RWPE1 (cell line): Measurements from ENCODE around the gene ALK.

ENCODE experiments used
- CTCF ChIA-PET: fragments of 350-600 bp; sonication (Branson Sonifier 250); formaldehyde crosslinking; extraction: SDS; loops from one replicate; lab custom pipeline; 2021; lab: Yijun Ruan, JAX
- POLR2A ChIA-PET: fragments of 400-600 bp; formaldehyde crosslinking; extraction: SDS; loops from one replicate; lab custom pipeline; 2020; ENCODE audit warnings: antibody characterized with exemption; ENCODE audit not compliant: low non-redundant PET; lab: Yijun Ruan, JAX
- DNase-seq: peaks from one replicate; pipeline ENCODE4 v3.0.0; 2012; ENCODE audit warnings: low spot score
- H3K27ac ChIP-seq: fragments of 450-650 bp; 2 replicates; pipeline ENCODE4 v1.5.1; 2017
- CTCF ChIP-seq: fragments of 450-650 bp; conservative IDR thresholded peaks from 2 replicates; pipeline ENCODE4 v1.5.1; 2017; ENCODE audit warnings: low read depth, mild to moderate bottlenecking

Gene ALK

GRCh38 chr2:29780906-29781305 is 140.5 kb downstream of the ALK start:
- no peak overlapping the region for H3K27ac ChIP-seq
- TF ChIP-seq CTCF, result no peak
- POLR2A ChIA-PET, result no interaction called here
- CTCF ChIA-PET, result interaction anchor here (0.5 kb wide), 1 partner anchor 90 kb away, joined by 3 read pairs; no protein-coding TSS in a partner anchor
- DNase-seq, result no peak

- H3K27ac ChIP-seq, result no peak overlapping the region
- ChIA-PET CTCF (interaction anchor here (0.7 kb wide), 1 partner anchor 12 kb away, joined by 3 read pairs; no protein-coding TSS in a partner anchor), POLR2A (no interaction called here)
- no peak for TF ChIP-seq CTCF
- DNase-seq, result no peak
Measured at GRCh38 chr2:29777161-29777560, 144.2 kb downstream of the ALK start.

GRCh38 chr2:29776406-29776805 is 145.0 kb downstream of the ALK start:
- CTCF ChIA-PET, result interaction anchor here (0.7 kb wide), 1 partner anchor 11 kb away, joined by 3 read pairs; no protein-coding TSS in a partner anchor
- H3K27ac ChIP-seq, result no peak overlapping the region
- POLR2A ChIA-PET, result no interaction called here
- TF ChIP-seq CTCF, result no peak
- no peak for DNase-seq

GRCh38 chr2:29775937-29776336 is 145.4 kb downstream of the ALK start:
- CTCF ChIA-PET, result no interaction called here
- H3K27ac ChIP-seq, result no peak overlapping the region
- no peak for DNase-seq
- POLR2A ChIA-PET, result no interaction called here
- TF ChIP-seq CTCF, result no peak

GRCh38 chr2:29774624-29775023 is 146.8 kb downstream of the ALK start:
- ChIA-PET POLR2A (no interaction called here), CTCF (interaction anchor here (0.6 kb wide), 1 partner anchor 1913 kb away, joined by 4 read pairs; no protein-coding TSS in a partner anchor)
- no peak for TF ChIP-seq CTCF
- DNase-seq, result no peak
- H3K27ac ChIP-seq, result no peak overlapping the region

GRCh38 chr2:29770846-29771245 is 150.5 kb downstream of the ALK start:
- ChIA-PET POLR2A (no interaction called here), CTCF (interaction anchor here (1.1 kb wide), 1 partner anchor 11 kb away, joined by 4 read pairs; no protein-coding TSS in a partner anchor)
- H3K27ac ChIP-seq, result no peak overlapping the region
- no peak for DNase-seq
- TF ChIP-seq CTCF, result no peak

GRCh38 chr2:29769847-29770246 is 151.5 kb downstream of the ALK start:
- DNase-seq, result no peak
- ChIA-PET CTCF (interaction anchor here (0.6 to 1.1 kb wide), 2 partner anchors 10 to 57 kb away, joined by 3 to 4 read pairs; no protein-coding TSS in a partner anchor), POLR2A (no interaction called here)
- no peak for TF ChIP-seq CTCF
- H3K27ac ChIP-seq, result no peak overlapping the region
